GM12874 (cell line): ENCODE results near the gene ANO4.

ENCODE experiments used
- CTCF ChIP-seq: IDR thresholded peaks from 2 replicates; pipeline ENCODE4 v1.5.1; 2011; ENCODE audit warnings: low read depth, mild to moderate bottlenecking, control low read depth, low read length, moderate library complexity; ENCODE audit not compliant: insufficient read depth

Gene ANO4

GRCh38 chr12:100767950-100768349, 26.6 kb upstream of the ANO4 start:
- no peak for TF ChIP-seq CTCF

GRCh38 chr12:100778967-100779590, 15.5 kb upstream of the ANO4 start:
- TF ChIP-seq CTCF, result no peak

- no peak for TF ChIP-seq CTCF
Measured at GRCh38 chr12:100789146-100789545, 5.4 kb upstream of the ANO4 start.

- TF ChIP-seq CTCF, result no peak
Measured at GRCh38 chr12:100789975-100790374, 4.6 kb upstream of the ANO4 start.

GRCh38 chr12:100790552-100790951, 4.0 kb upstream of the ANO4 start:
- TF ChIP-seq CTCF, result no peak

- no peak for TF ChIP-seq CTCF
Measured at GRCh38 chr12:100793182-100793581, 1.4 kb upstream of the ANO4 start.

GRCh38 chr12:100795174-100795799, 711 bp downstream of the ANO4 start:
- no peak for TF ChIP-seq CTCF
